Dendritic cell treated with granulocyte-macrophage colony-stimulating factor and Interleukin-4, amounts not matched to agents 40 ng/mL and 50 ng/mL, for 4 days (primary cell): ENCODE data around the gene ATF6.

Experiments used
- H3K27ac Mint-ChIP-seq: one replicate; pipeline ENCODE4 v1.8.0; 2022; ENCODE audit warnings: mild to moderate bottlenecking, mixed read lengths
- H3K27me3 Mint-ChIP-seq: one replicate; pipeline ENCODE4 v1.8.0; 2022; ENCODE audit warnings: mild to moderate bottlenecking, mixed read lengths
- H3K36me3 Mint-ChIP-seq: one replicate; pipeline ENCODE4 v1.8.0; 2022; ENCODE audit warnings: low read depth, mixed read lengths
- H3K4me1 Mint-ChIP-seq: one replicate; pipeline ENCODE4 v1.8.0; 2022; ENCODE audit warnings: low read depth, mixed read lengths
- H3K4me3 Mint-ChIP-seq: one replicate; pipeline ENCODE4 v1.8.0; 2022; ENCODE audit warnings: mild to moderate bottlenecking, moderate library complexity, mixed read lengths
- H3K9me3 Mint-ChIP-seq: one replicate; pipeline ENCODE4 v1.8.0; 2022; ENCODE audit warnings: mixed read lengths
- intact Hi-C: fragments of 100-400 bp; cut with micrococcal nuclease; formaldehyde crosslinking; loops from one replicate; pipeline ENCODE4 v1.15.0; 2022

Gene ATF6

DNA sequence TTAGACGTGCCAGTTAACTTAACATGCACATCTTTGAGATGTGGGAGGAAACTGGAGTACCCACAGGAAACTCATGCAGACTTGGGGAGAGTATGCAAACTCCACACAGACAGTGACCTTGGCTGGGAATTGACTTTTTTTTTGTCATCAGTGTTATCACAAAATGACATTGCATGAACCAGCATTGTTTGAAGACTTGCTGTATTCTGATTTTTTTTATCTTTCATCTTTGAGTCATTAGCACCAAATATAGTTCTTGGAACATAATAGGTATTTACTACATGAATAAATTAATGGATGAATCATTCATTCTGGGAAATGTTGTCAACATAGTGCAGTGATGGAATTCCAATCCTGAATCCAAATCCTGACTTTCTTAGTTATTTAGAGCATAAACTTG is 77.0 kb downstream of the ATF6 start:
- H3K9me3 Mint-ChIP-seq = no peaks in the 10 kb centered on the region
- H3K36me3 Mint-ChIP-seq = peaks cover 55% of the 10 kb centered on the region
- H3K27ac Mint-ChIP-seq = no peak overlapping the region
- intact Hi-C loops = no loop called here
- H3K27me3 Mint-ChIP-seq = no peaks in the 10 kb centered on the region
- H3K4me1 Mint-ChIP-seq = no peaks in the 10 kb centered on the region
- H3K4me3 Mint-ChIP-seq = no peak overlapping the region

DNA sequence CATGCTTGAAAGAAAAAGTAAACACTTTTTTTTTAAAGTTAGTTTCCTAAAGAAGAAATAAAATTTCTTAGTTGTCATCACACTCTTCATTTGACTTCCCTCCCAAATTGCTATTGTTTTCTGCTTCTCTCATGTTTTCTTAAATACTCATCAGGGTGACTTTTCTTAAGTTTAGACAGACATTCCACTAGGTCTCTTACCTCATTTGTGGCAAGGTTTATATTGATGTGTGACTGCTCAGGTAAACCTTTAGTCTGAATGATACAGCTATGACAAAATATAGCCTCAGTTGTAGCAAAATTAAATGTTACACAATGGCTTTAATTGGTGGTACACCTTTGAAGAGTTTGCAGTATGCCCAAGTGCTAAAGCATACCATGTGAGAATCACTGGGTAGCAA is 78.6 kb downstream of the ATF6 start:
- Mint-ChIP-seq H3K9me3 (no peaks in the 10 kb centered on the region), H3K4me1 (no peaks in the 10 kb centered on the region), H3K27ac (no peak overlapping the region), H3K27me3 (no peaks in the 10 kb centered on the region), H3K4me3 (no peak overlapping the region), H3K36me3 (peaks cover 53% of the 10 kb centered on the region)
- intact Hi-C loops = no loop called here

DNA sequence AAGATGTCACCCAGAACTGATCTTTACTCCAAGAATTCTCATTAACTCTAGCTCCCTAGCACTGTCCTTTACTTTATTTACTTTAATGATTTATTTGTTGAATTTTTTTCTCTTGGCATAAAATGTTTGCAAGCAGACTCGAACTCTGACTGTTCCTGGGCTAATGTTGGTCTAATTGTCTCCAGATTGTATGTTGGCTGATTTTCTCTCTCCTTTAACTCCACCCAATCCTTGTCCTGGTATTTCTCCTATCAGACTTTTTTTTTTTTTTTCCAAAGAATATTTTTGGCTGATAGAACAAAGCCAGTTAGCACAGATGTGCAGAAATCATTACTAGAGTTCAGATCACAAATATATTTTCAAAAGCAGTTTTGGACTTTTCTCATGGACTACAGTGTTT is 82.6 kb downstream of the ATF6 start:
- peaks cover 64% of the 10 kb centered on the region for H3K36me3 Mint-ChIP-seq
- H3K4me3 Mint-ChIP-seq = no peak overlapping the region
- no peaks in the 10 kb centered on the region for H3K27me3 Mint-ChIP-seq
- H3K4me1 Mint-ChIP-seq = no peaks in the 10 kb centered on the region
- H3K27ac Mint-ChIP-seq = no peak overlapping the region
- no peaks in the 10 kb centered on the region for H3K9me3 Mint-ChIP-seq
- intact Hi-C loops = no loop called here

DNA sequence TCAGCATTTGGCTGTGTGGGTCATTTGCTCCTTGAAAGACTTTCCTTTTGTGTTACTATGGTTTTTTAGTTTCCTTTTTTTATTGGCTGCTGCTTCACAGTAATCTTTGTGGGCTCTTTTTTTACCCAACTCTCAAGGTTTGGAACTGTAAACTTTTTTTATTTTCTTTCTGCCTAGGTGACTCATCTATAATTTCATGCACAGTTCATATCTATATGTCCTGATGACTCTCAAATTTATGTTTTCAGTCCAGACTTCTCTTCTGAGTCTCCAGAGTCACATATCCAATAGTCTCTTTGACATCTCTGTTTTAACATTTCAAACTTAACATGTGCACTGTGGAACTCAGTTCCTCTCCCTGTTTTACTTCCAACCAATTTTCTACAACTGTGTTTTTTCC is 83.4 kb downstream of the ATF6 start:
- Mint-ChIP-seq H3K36me3 (peaks cover 64% of the 10 kb centered on the region), H3K9me3 (no peaks in the 10 kb centered on the region), H3K27ac (no peak overlapping the region), H3K4me3 (no peak overlapping the region), H3K27me3 (no peaks in the 10 kb centered on the region), H3K4me1 (peaks cover 1% of the 10 kb centered on the region)
- intact Hi-C loops = no loop called here

DNA sequence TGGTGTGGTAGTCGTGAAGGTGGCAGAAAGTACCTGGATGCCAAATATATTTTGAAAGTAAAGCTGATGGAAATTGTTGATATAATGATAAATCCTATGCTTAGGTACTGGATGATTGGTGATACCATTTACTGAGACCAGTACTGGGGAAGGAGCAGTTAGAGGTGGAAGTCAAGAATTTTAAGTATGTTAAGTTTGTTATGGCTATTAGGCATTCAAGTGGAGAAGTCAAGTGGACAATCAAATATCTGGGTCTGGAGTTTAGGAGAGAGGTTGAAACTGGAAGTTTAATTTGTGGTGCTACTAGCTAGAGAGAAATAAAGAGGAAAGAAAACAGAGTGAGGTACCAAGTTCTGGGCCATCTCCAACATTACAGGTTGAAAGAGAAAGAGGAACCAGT is 89.1 kb downstream of the ATF6 start:
- intact Hi-C loops = no loop called here
- Mint-ChIP-seq H3K4me1 (peaks cover 14% of the 10 kb centered on the region), H3K4me3 (no peak overlapping the region), H3K36me3 (peaks cover 78% of the 10 kb centered on the region), H3K9me3 (no peaks in the 10 kb centered on the region), H3K27ac (no peak overlapping the region), H3K27me3 (no peaks in the 10 kb centered on the region)

DNA sequence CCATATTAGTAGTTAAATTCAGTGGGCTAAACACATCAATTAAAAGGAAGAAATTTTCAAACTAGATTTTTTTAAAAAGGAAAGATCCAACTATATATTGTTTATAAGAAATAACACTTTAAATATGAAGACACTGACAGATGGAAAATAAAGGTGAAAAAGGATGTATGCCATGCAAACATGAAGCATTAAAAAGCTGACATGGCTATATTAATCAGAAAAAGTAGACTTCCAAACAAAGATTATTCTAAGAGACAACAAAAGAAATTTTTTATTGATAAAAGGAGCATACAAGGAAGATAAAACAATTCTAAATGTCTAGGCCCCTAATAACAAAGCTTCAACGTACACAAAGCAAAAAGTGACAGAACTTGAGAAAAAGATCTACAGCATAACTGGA is 92.2 kb downstream of the ATF6 start:
- H3K4me3 Mint-ChIP-seq = no peak overlapping the region
- peaks cover 14% of the 10 kb centered on the region for H3K4me1 Mint-ChIP-seq
- H3K9me3 Mint-ChIP-seq = no peaks in the 10 kb centered on the region
- H3K27ac Mint-ChIP-seq = no peak overlapping the region
- no peaks in the 10 kb centered on the region for H3K27me3 Mint-ChIP-seq
- intact Hi-C loops = no loop called here
- peaks cover 64% of the 10 kb centered on the region for H3K36me3 Mint-ChIP-seq

DNA sequence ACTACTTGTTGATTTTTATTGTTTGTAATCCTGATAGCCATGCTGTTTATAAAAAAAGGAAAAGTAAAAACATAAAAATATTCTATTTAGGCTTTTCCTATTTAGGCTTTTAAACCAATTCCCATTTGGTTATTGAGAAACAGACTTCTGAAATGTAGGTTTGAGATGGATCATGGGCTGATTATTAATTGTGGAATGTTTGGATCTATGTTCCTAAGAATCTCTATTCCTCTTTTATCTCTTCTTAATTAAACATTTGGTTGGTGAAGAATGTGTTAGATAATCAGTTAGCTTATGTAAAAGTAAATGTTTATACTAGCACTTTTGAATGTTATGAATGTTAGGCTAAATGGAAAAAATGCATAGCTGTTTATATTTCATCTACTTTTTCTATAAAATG is 97.4 kb downstream of the ATF6 start:
- no peaks in the 10 kb centered on the region for H3K4me1 Mint-ChIP-seq
- no peaks in the 10 kb centered on the region for H3K27me3 Mint-ChIP-seq
- intact Hi-C loops = no loop called here
- H3K4me3 Mint-ChIP-seq = no peak overlapping the region
- no peak overlapping the region for H3K27ac Mint-ChIP-seq
- peaks cover 56% of the 10 kb centered on the region for H3K36me3 Mint-ChIP-seq
- no peaks in the 10 kb centered on the region for H3K9me3 Mint-ChIP-seq

DNA sequence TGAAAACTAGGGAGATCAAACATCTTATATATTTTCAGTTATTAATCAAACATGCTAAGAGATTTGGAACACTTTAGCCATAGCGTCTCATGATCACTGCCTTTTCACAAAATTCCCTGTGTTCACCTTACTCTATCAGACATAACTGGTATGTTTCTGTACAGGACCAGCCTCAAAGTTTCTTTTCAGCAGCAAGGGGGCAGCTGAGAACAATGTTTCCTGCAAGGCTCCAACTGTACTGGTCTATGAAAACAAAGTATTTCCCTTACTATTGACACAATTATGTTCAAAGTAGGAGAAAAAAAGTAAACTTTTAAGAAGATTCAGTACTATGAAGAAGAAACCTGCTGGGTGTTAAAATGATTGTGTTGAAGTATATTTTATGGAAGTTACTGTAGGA is 98.5 kb downstream of the ATF6 start:
- H3K27ac Mint-ChIP-seq = no peak overlapping the region
- H3K27me3 Mint-ChIP-seq = no peaks in the 10 kb centered on the region
- peaks cover 56% of the 10 kb centered on the region for H3K36me3 Mint-ChIP-seq
- H3K4me3 Mint-ChIP-seq = no peak overlapping the region
- H3K4me1 Mint-ChIP-seq = no peaks in the 10 kb centered on the region
- H3K9me3 Mint-ChIP-seq = no peaks in the 10 kb centered on the region
- intact Hi-C loops = loop anchor here (2.0 kb wide), 1 partner anchor 172 kb away; no protein-coding TSS in a partner anchor

DNA sequence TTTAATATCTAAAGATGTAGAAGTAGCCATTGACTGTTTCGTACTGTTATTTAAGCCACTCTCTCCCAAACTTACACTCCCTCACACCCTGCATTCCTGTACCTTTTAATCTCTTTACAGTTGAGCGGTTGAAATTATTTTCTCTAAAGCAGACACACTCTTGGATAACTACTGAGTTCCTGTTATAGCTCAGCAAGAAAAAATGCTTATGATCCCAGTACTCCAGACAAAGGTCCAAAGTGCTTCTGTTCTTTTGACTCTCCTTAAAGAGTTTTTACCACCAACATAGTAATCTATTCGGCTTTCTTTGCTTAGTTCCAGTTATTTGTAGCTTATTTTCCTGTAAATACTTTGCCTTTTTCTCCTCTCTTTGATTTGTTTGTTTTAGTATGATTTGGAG is 100.1 kb downstream of the ATF6 start:
- intact Hi-C loops = no loop called here
- Mint-ChIP-seq H3K9me3 (no peaks in the 10 kb centered on the region), H3K4me3 (no peak overlapping the region), H3K36me3 (peaks cover 67% of the 10 kb centered on the region), H3K27ac (no peak overlapping the region), H3K4me1 (peaks cover 5% of the 10 kb centered on the region), H3K27me3 (no peaks in the 10 kb centered on the region)

DNA sequence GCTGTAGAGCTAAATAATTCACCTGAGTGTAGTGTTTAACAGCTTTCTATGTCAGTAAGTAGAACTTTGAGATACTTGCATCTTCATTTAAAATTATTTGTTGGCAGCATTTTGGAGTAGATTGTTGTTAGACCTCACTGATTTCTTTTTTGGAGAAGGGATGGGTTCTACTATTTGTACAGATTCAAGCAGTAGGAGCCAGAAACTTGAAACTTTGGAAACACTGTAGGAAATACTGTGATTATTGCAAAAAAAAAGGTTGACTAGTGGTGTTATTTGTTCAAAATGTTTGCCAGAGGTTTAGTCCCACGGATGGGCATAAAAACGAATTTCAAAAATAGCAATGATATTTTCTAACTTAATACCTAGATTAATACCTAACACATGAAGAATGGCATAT is 102.7 kb downstream of the ATF6 start:
- peaks cover 5% of the 10 kb centered on the region for H3K4me1 Mint-ChIP-seq
- no peaks in the 10 kb centered on the region for H3K9me3 Mint-ChIP-seq
- intact Hi-C loops = no loop called here
- no peak overlapping the region for H3K4me3 Mint-ChIP-seq
- H3K27ac Mint-ChIP-seq = no peak overlapping the region
- H3K36me3 Mint-ChIP-seq = peaks cover 67% of the 10 kb centered on the region
- H3K27me3 Mint-ChIP-seq = no peaks in the 10 kb centered on the region

DNA sequence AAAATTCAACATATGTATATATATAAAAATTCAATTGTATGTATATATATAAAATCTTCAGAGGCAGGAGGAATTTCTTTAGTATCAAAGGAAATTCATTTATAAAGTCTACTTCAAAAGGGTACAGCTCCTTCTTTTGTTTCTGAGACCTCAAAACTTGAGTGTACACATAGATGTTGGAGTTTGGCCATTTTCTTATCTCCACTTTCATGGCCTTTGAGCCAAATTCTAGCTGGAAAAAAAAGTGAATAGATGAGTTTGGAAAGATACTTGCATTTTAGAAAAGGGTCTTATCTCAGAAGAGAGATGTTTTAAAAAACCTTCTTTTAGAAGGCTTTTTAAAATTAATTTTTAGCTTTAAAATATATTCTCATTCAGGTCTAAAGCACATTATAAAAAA is 103.2 kb downstream of the ATF6 start:
- Mint-ChIP-seq H3K27me3 (no peaks in the 10 kb centered on the region), H3K27ac (no peak overlapping the region), H3K4me3 (no peak overlapping the region), H3K4me1 (peaks cover 5% of the 10 kb centered on the region), H3K36me3 (peaks cover 62% of the 10 kb centered on the region), H3K9me3 (no peaks in the 10 kb centered on the region)
- intact Hi-C loops = no loop called here

DNA sequence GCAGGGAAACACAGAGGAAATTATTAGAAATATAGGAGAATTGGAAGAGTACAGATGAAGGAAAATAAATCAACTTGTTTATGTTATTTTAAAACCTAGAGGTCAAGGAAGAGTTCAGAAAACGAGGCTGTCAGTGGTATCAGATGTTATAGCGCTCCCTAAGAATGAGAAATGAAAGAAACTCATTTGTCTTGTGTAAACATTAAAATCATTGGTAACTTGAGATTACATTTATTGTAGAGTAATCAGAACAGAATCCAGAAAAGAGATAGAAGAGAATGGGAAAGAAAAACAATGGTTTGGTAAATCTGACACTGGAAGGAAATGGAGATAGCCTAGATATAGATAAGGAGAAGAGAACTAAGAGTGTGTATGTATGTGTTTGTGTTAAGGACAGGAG is 106.4 kb downstream of the ATF6 start:
- no peaks in the 10 kb centered on the region for H3K27me3 Mint-ChIP-seq
- H3K27ac Mint-ChIP-seq = no peak overlapping the region
- H3K4me3 Mint-ChIP-seq = no peak overlapping the region

DNA sequence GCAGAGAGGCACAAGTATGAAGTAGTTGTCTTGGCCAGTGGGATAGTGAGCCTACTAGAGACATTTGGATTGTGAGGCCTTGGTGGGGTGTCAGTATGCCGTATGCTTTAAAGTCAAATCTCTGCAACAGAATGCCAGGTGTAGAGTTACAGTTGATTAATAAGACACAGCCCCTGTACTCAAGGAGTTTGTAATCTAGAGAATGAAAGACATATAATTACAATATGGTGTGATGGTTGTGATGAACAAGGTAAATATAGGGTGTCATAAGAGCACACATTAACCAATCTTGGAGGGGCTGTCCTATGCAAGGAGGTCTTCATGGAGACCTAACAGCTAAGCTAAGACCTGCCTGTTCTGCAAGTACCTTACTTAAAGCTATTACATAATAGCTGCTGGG is 113.1 kb downstream of the ATF6 start:
- intact Hi-C loops = no loop called here
- no peaks in the 10 kb centered on the region for H3K4me1 Mint-ChIP-seq
- H3K27ac Mint-ChIP-seq = no peak overlapping the region
- no peaks in the 10 kb centered on the region for H3K9me3 Mint-ChIP-seq
- no peaks in the 10 kb centered on the region for H3K27me3 Mint-ChIP-seq
- no peaks in the 10 kb centered on the region for H3K36me3 Mint-ChIP-seq
- H3K4me3 Mint-ChIP-seq = no peak overlapping the region

More for the DNA sequence above, 106.4 kb downstream of the ATF6 start:
- H3K36me3 Mint-ChIP-seq = peaks cover 34% of the 10 kb centered on the region
- H3K9me3 Mint-ChIP-seq = no peaks in the 10 kb centered on the region
- peaks cover 5% of the 10 kb centered on the region for H3K4me1 Mint-ChIP-seq
- intact Hi-C loops = no loop called here

DNA sequence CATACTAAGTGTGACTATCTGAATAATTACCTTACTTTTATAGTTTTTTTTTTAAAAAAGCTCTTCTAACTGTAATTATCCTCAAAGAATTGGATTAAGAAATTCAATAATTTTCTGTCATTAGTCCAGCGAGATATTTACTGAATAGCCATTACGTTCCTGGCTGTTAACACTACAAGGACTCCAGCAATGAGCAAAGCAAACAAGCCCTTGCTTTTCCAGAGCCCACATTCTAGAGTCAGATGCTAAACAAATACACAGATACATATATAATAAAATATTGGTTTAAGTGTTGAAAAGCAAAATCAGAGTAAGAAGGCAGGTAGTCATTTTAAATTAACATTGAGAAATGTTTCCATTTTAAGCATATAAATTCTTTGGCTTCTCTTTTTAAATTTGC is 118.4 kb downstream of the ATF6 start:
- H3K36me3 Mint-ChIP-seq = peaks cover 27% of the 10 kb centered on the region
- H3K27ac Mint-ChIP-seq = no peak overlapping the region
- H3K4me1 Mint-ChIP-seq = no peaks in the 10 kb centered on the region
- H3K4me3 Mint-ChIP-seq = no peak overlapping the region
- H3K27me3 Mint-ChIP-seq = no peaks in the 10 kb centered on the region
- intact Hi-C loops = no loop called here
- H3K9me3 Mint-ChIP-seq = no peaks in the 10 kb centered on the region

DNA sequence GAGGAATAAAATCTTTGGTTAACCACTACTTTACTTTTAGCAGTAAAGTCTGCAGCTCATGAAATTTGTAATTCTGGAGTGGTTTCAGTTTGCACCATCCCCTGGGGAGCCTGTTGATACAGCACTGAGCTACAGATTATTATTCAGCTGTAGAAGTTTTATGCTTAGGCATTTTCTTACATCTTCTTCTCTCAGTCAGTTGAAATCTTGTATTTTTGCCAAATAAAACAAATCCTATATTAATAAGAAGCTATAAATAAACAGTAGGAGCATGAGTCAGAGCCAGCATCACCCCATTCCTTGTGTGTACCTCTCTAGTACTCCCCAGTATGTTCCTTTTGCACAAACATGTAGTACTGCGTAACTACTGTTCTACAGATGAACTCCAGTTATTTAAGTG is 118.9 kb downstream of the ATF6 start:
- Mint-ChIP-seq H3K9me3 (no peaks in the 10 kb centered on the region), H3K36me3 (peaks cover 32% of the 10 kb centered on the region), H3K4me1 (no peaks in the 10 kb centered on the region), H3K27ac (no peak overlapping the region), H3K4me3 (no peak overlapping the region), H3K27me3 (no peaks in the 10 kb centered on the region)
- intact Hi-C loops = no loop called here

DNA sequence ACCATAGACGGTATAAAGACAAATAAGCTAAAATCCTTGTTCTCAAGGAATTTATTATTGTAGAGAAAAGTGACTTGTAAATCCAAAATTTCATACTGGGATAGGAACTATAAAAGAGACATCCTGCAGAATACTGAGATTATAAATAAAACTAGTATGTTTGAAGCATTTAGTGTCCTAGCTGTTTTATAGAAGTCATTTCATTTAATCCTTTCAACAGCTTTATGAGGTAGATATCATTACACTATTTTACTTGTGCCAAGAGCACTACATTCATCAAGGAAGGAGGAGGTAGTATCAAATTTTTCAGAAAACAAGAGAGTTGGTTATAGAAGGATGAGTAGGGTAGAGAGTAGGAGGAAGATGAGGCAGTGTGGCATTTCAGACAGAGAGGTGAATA is 119.6 kb downstream of the ATF6 start:
- intact Hi-C loops = no loop called here
- H3K27me3 Mint-ChIP-seq = no peaks in the 10 kb centered on the region
- no peaks in the 10 kb centered on the region for H3K9me3 Mint-ChIP-seq
- no peaks in the 10 kb centered on the region for H3K4me1 Mint-ChIP-seq
- peaks cover 39% of the 10 kb centered on the region for H3K36me3 Mint-ChIP-seq
- no peak overlapping the region for H3K27ac Mint-ChIP-seq
- no peak overlapping the region for H3K4me3 Mint-ChIP-seq
